ENCODE measurements around the gene TMCC2. TPM values are rescaled to one million over a fixed set of nuclear protein-coding genes. Genes with fewer than 3 reads are reported as not detected.

TMCC2 gene
- polyA plus RNA-seq, 3 donors = 0.16 to 0.27 TPM; not detected in 1

GRCh38 chr1:205188098-205188497, 39.6 kb upstream of the TMCC2 start:
- H3K36me3 Mint-ChIP-seq = peaks cover 31 to 36% of the 10 kb centered on the region in 2 donors
- Histone ChIP-seq H3K79me2 (ENCODE audit: insufficient read depth, low read length) (peaks cover 64% of the 10 kb centered on the region), H3K9me3 (replicated peaks in 1 of 2; ENCODE audit: control insufficient read depth in 1 of 2, insufficient read depth in 1 of 2, low read length in 2 of 2) (no peaks in the 10 kb centered on the region), H3K4me2 (replicated peaks; ENCODE audit: extremely low read depth, low read length, poor library complexity, severe bottlenecking) (no peak overlapping the region), H3K4me3 (replicated peaks in 1 of 3; ENCODE audit: low read depth in 2 of 3, low read length in 3 of 3) (no peak overlapping the region), H3K9ac (ENCODE audit: insufficient read depth, low read length, poor library complexity, severe bottlenecking) (no peak overlapping the region), H2AFZ (ENCODE audit: insufficient read depth, low read depth, low read length, poor library complexity, severe bottlenecking) (no peak overlapping the region), H3K4me1 (ENCODE audit: control insufficient read depth in 1 of 2, insufficient read depth in 2 of 2, low read length in 2 of 2) (peaks cover 14 to 15% of the 10 kb centered on the region in 2 donors), H3K27ac (ENCODE audit: low read depth in 1 of 2, low read length in 2 of 2) (no peak overlapping the region), H3K27me3 (ENCODE audit: control insufficient read depth in 2 of 2, insufficient read depth in 2 of 2, low read length in 2 of 2) (no peaks in the 10 kb centered on the region), H3K36me3 (replicated peaks in 1 of 2; ENCODE audit: control insufficient read depth in 1 of 2, insufficient read depth in 2 of 2, low read length in 2 of 2) (peaks cover 11 to 40% of the 10 kb centered on the region in 2 donors), H4K20me1 (ENCODE audit: insufficient read depth, low read length) (peaks cover 96% of the 10 kb centered on the region)
- intact Hi-C loops (cut with micrococcal nuclease) = no loop called here
- H3K27me3 Mint-ChIP-seq (ENCODE audit: low read depth in 3 of 3) = peaks cover 0 to 1% (median 0%) of the 10 kb centered on the region in 3 donors
- no peak for TF ChIP-seq CTCF (IDR thresholded peaks at IDR 0.05)
- H3K4me3 Mint-ChIP-seq = no peak overlapping the region
- H3K27ac Mint-ChIP-seq = no peak overlapping the region
- 100% methylated on average over 1 of the region's 2 CpGs for WGBS (ENCODE audit: insufficient coverage)
- no peaks in the 10 kb centered on the region for H3K9me3 Mint-ChIP-seq
- no peak for DNase-seq
- peaks cover 48% of the 10 kb centered on the region for H3K4me1 Mint-ChIP-seq

- Mint-ChIP-seq H3K27ac (no peak overlapping the region), H3K4me1 (peaks cover 47% of the 10 kb centered on the region), H3K27me3 (ENCODE audit: low read depth in 3 of 3) (peaks cover 0 to 1% (median 0%) of the 10 kb centered on the region in 3 donors), H3K9me3 (no peaks in the 10 kb centered on the region), H3K4me3 (no peak overlapping the region), H3K36me3 (peaks cover 26 to 32% of the 10 kb centered on the region in 2 donors)
- no peak overlapping the region for H2AFZ ChIP-seq (ENCODE audit: insufficient read depth, low read depth, low read length, poor library complexity, severe bottlenecking)
- H3K4me3 ChIP-seq (replicated peaks in 1 of 3; ENCODE audit: low read depth in 2 of 3, low read length in 3 of 3) = no peak overlapping the region
- H3K27me3 ChIP-seq (ENCODE audit: control insufficient read depth in 2 of 2, insufficient read depth in 2 of 2, low read length in 2 of 2) = no peaks in the 10 kb centered on the region
- no peaks in the 10 kb centered on the region for H3K9me3 ChIP-seq (replicated peaks in 1 of 2; ENCODE audit: control insufficient read depth in 1 of 2, insufficient read depth in 1 of 2, low read length in 2 of 2)
- no peak for DNase-seq
- H3K4me1 ChIP-seq (ENCODE audit: control insufficient read depth in 1 of 2, insufficient read depth in 2 of 2, low read length in 2 of 2) = peaks cover 13 to 14% of the 10 kb centered on the region in 2 donors
- no peak overlapping the region for H3K27ac ChIP-seq (ENCODE audit: low read depth in 1 of 2, low read length in 2 of 2)
- TF ChIP-seq CTCF (IDR thresholded peaks at IDR 0.05) = no peak
- WGBS (ENCODE audit: insufficient coverage) = no CpG with 5 or more reads among the region's 2 CpGs
- H3K36me3 ChIP-seq (replicated peaks in 1 of 2; ENCODE audit: control insufficient read depth in 1 of 2, insufficient read depth in 2 of 2, low read length in 2 of 2) = peaks cover 11 to 35% of the 10 kb centered on the region in 2 donors
- H4K20me1 ChIP-seq (ENCODE audit: insufficient read depth, low read length) = peaks cover 96% of the 10 kb centered on the region
- intact Hi-C loops (cut with micrococcal nuclease) = no loop called here
- H3K79me2 ChIP-seq (ENCODE audit: insufficient read depth, low read length) = peaks cover 69% of the 10 kb centered on the region
- H3K4me2 ChIP-seq (replicated peaks; ENCODE audit: extremely low read depth, low read length, poor library complexity, severe bottlenecking) = no peak overlapping the region
- H3K9ac ChIP-seq (ENCODE audit: insufficient read depth, low read length, poor library complexity, severe bottlenecking) = no peak overlapping the region
These were observed 39.1 kb upstream of the TMCC2 start for GRCh38 chr1:205188596-205188995.
